Neural cell (in vitro differentiated cells): ENCODE data around the gene AGBL4. TPM values are rescaled to one million over a fixed set of nuclear protein-coding genes. Genes with fewer than 3 reads are reported as not detected.

Experiments used
- H2AFZ ChIP-seq: fragments of 200-600, 300-800 bp; sonication (generic), shearing (Covaris generic); 2 replicates; pipeline ENCODE4 v1.6.0; 2014; ENCODE audit warnings: low read depth, mild to moderate bottlenecking, antibody characterized with exemption, low read length, moderate library complexity
- H3F3A ChIP-seq: fragments of 200-600 bp; shearing (Covaris generic); 2 replicates; pipeline ENCODE4 v1.6.1; 2016; ENCODE audit warnings: mild to moderate bottlenecking, moderate library complexity, mixed read lengths, antibody characterized with exemption, low read length; ENCODE audit not compliant: insufficient read depth, poor library complexity, severe bottlenecking
- H3K27ac ChIP-seq: fragments of 200-600, 300-800 bp; sonication (generic), shearing (Covaris generic); 2 replicates; pipeline ENCODE4 v1.5.1; 2014; ENCODE audit warnings: mild to moderate bottlenecking, low read length, moderate library complexity
- H3K27me3 ChIP-seq: fragments of 300-800, 200-600 bp; sonication (generic), shearing (Covaris generic); 2 replicates; pipeline ENCODE4 v1.6.0; 2014; ENCODE audit warnings: mild to moderate bottlenecking, low read depth, low read length, moderate library complexity; ENCODE audit not compliant: insufficient read depth
- H3K36me3 ChIP-seq: fragments of 300-800, 200-600 bp; sonication (generic), shearing (Covaris generic); 2 replicates; pipeline ENCODE4 v1.5.1; 2014; ENCODE audit warnings: mild to moderate bottlenecking, antibody characterized with exemption, low read length, moderate library complexity; ENCODE audit not compliant: insufficient read depth
- H3K4me2 ChIP-seq: fragments of 300-800, 200-600 bp; sonication (generic), shearing (Covaris generic); 2 replicates; pipeline ENCODE4 v1.6.0; 2014; ENCODE audit warnings: mild to moderate bottlenecking, low read length
- H3K4me3 ChIP-seq: fragments of 300-800, 200-600 bp; sonication (generic), shearing (Covaris generic); 2 replicates; pipeline ENCODE4 v1.5.1; 2014; ENCODE audit warnings: mild to moderate bottlenecking, low read length, moderate library complexity
- H3K79me2 ChIP-seq: fragments of 200-600 bp; shearing (Covaris generic); replicated peaks from 2 replicates; pipeline ENCODE4 v1.6.0; 2014; ENCODE audit warnings: mild to moderate bottlenecking, low read length, moderate library complexity; ENCODE audit not compliant: insufficient read depth
- H3K9ac ChIP-seq: fragments of 300-800, 200-600 bp; sonication (generic), shearing (Covaris generic); 2 replicates; pipeline ENCODE4 v1.6.1; 2016; ENCODE audit warnings: mild to moderate bottlenecking, low read length, mixed read lengths
- H3K9me2 ChIP-seq: fragments of 200-600 bp; shearing (Covaris generic); 2 replicates; pipeline ENCODE4 v1.6.1; 2016; ENCODE audit warnings: mild to moderate bottlenecking, low read length, mixed read lengths; ENCODE audit not compliant: insufficient read depth
- H3K9me3 ChIP-seq: fragments of 200-600, 300-800 bp; sonication (generic), shearing (Covaris generic); 2 replicates; pipeline ENCODE4 v1.6.1; 2016; ENCODE audit warnings: mild to moderate bottlenecking, mixed run types, low read length, moderate library complexity, mixed read lengths
- H4K20me1 ChIP-seq: fragments of 200-600 bp; shearing (Covaris generic); 2 replicates; pipeline ENCODE4 v1.6.1; 2016; ENCODE audit warnings: mild to moderate bottlenecking, mixed run types; ENCODE audit not compliant: insufficient read depth
- CTCF ChIP-seq: fragments of 450-650 bp; IDR thresholded peaks from 2 replicates; pipeline ENCODE4 v1.5.1; 2014; ENCODE audit warnings: antibody characterized with exemption, mild to moderate bottlenecking, moderate library complexity; ENCODE audit not compliant: poor library complexity, severe bottlenecking
- EP300 ChIP-seq: fragments of 450-650 bp; conservative IDR thresholded peaks from 2 replicates; pipeline ENCODE4 v1.6.1; 2014; ENCODE audit warnings: antibody characterized with exemption, mild to moderate bottlenecking, moderate library complexity; ENCODE audit not compliant: poor library complexity, severe bottlenecking
- EZH2 ChIP-seq: fragments of 200-600, 300-800 bp; shearing (Covaris generic), sonication (generic); IDR thresholded peaks from 2 replicates; pipeline ENCODE4 v1.6.1; 2014; ENCODE audit warnings: antibody characterized with exemption, low read length, borderline replicate concordance, mild to moderate bottlenecking; ENCODE audit not compliant: insufficient read depth, poor library complexity, severe bottlenecking
- MXI1 ChIP-seq: fragments of 450-650 bp; conservative IDR thresholded peaks from 2 replicates; pipeline ENCODE4 v1.6.1; 2014; ENCODE audit warnings: antibody characterized with exemption, mild to moderate bottlenecking; ENCODE audit not compliant: poor library complexity, severe bottlenecking
- POLR2AphosphoS5 ChIP-seq: IDR thresholded peaks from 2 replicates; pipeline ENCODE4 v1.6.1; 2012
- RAD21 ChIP-seq: fragments of 450-650 bp; conservative IDR thresholded peaks from 2 replicates; pipeline ENCODE4 v1.6.1; 2014; ENCODE audit warnings: antibody characterized with exemption, mild to moderate bottlenecking, moderate library complexity
- REST ChIP-seq: IDR thresholded peaks from 2 replicates; pipeline ENCODE4 v1.6.1; 2012; ENCODE audit warnings: borderline replicate concordance
- SMC3 ChIP-seq: fragments of 450-650 bp; conservative IDR thresholded peaks from 2 replicates; pipeline ENCODE4 v1.6.1; 2014; ENCODE audit warnings: antibody characterized with exemption, mild to moderate bottlenecking, moderate library complexity; ENCODE audit not compliant: poor library complexity
- TAF1 ChIP-seq: IDR thresholded peaks from 2 replicates; pipeline ENCODE4 v1.6.1; 2012; ENCODE audit warnings: low read depth
- polyA plus RNA-seq: library from polyadenylated mRNA; depleted of rRNA; stranded (reverse); fragments of >200 nt; gene quantifications from 2 replicates; pipeline ENCODE4 v1.2.3, GENCODE V29; 2014

AGBL4 gene
- polyA plus RNA-seq, 1 donor from 2014 or later, result 1.3 TPM

- TF ChIP-seq TAF1, result no peak
- no peak for TF ChIP-seq MXI1
- no peak for TF ChIP-seq EP300
- TF ChIP-seq CTCF, result no peak
- no peak for TF ChIP-seq POLR2AphosphoS5
- no peak for TF ChIP-seq REST
- no peak for TF ChIP-seq RAD21
- no peak for TF ChIP-seq EZH2
- TF ChIP-seq SMC3, result no peak
- H3K9ac ChIP-seq, result no peak overlapping the region
- no peaks in the 10 kb centered on the region for H3K27me3 ChIP-seq
- no peaks in the 10 kb centered on the region for H3K9me2 ChIP-seq
- H3K79me2 ChIP-seq, result no peaks in the 10 kb centered on the region
- no peaks in the 10 kb centered on the region for H3K36me3 ChIP-seq
- H3K4me3 ChIP-seq, result no peak overlapping the region
- H3K9me3 ChIP-seq, result no peaks in the 10 kb centered on the region
- H2AFZ ChIP-seq, result no peak overlapping the region
- H3F3A ChIP-seq, result no peaks in the 10 kb centered on the region
- no peaks in the 10 kb centered on the region for H4K20me1 ChIP-seq
- no peak overlapping the region for H3K4me2 ChIP-seq
- no peak overlapping the region for H3K27ac ChIP-seq
These were observed 971.7 kb downstream of the AGBL4 start for GRCh38 chr1:49052102-49052501.

GRCh38 chr1:49051647-49052046, 972.1 kb downstream of the AGBL4 start:
- no peaks in the 10 kb centered on the region for H4K20me1 ChIP-seq
- H3K4me2 ChIP-seq, result no peak overlapping the region
- H2AFZ ChIP-seq, result no peak overlapping the region
- H3K9ac ChIP-seq, result no peak overlapping the region
- no peaks in the 10 kb centered on the region for H3K9me3 ChIP-seq
- no peaks in the 10 kb centered on the region for H3K9me2 ChIP-seq
- no peaks in the 10 kb centered on the region for H3K79me2 ChIP-seq
- TF ChIP-seq CTCF, result no peak
- TF ChIP-seq EZH2, result no peak
- no peak for TF ChIP-seq REST
- no peak for TF ChIP-seq EP300
- no peak for TF ChIP-seq TAF1
- TF ChIP-seq POLR2AphosphoS5, result no peak
- no peak for TF ChIP-seq SMC3
- no peak for TF ChIP-seq MXI1
- no peak for TF ChIP-seq RAD21
- H3K27ac ChIP-seq, result no peak overlapping the region
- no peaks in the 10 kb centered on the region for H3F3A ChIP-seq
- H3K36me3 ChIP-seq, result no peaks in the 10 kb centered on the region
- no peaks in the 10 kb centered on the region for H3K27me3 ChIP-seq
- no peak overlapping the region for H3K4me3 ChIP-seq
